Type B pancreatic cell (in vitro differentiated cells): ENCODE results near the gene RWDD4. TPM values are rescaled to one million over a fixed set of nuclear protein-coding genes. Genes with fewer than 3 reads are reported as not detected.

Experiments
- DNase-seq: peaks from one replicate; pipeline ENCODE4 v3.0.0; 2021; ENCODE audit warnings: mixed read lengths; ENCODE audit not compliant: unreplicated experiment; ENCODE audit errors: extremely low spot score
- H3K27ac Mint-ChIP-seq: 2 replicates; pipeline ENCODE4 v1.8.0; 2021; ENCODE audit warnings: mild to moderate bottlenecking, mixed read lengths
- H3K27me3 Mint-ChIP-seq: 2 replicates; pipeline ENCODE4 v1.8.0; 2021; ENCODE audit warnings: mixed read lengths
- H3K36me3 Mint-ChIP-seq: 2 replicates; pipeline ENCODE4 v1.8.0; 2021; ENCODE audit warnings: mixed read lengths
- H3K4me1 Mint-ChIP-seq: one replicate; pipeline ENCODE4 v1.8.0; 2021; ENCODE audit warnings: mixed read lengths; ENCODE audit not compliant: unreplicated experiment
- H3K4me3 Mint-ChIP-seq: 2 replicates; pipeline ENCODE4 v1.8.0; 2021; ENCODE audit warnings: mild to moderate bottlenecking, mixed read lengths
- H3K9me3 Mint-ChIP-seq: 2 replicates; pipeline ENCODE4 v1.8.0; 2021; ENCODE audit warnings: mixed read lengths
- total RNA-seq: library from RNA; stranded (reverse); gene quantifications from 2 replicates; pipeline ENCODE4 v1.2.1, GENCODE V29; 2021; ENCODE audit warnings: low replicate concordance
- TF ChIP-seq, protein P1 (sequence below): fragments of 200-600 bp; sonication (generic); conservative IDR thresholded peaks from 2 replicates; pipeline ENCODE4 v1.5.0; 2021; ENCODE audit warnings: antibody characterized with exemption, mild to moderate bottlenecking

Gene RWDD4
- total RNA-seq, 1 donor from 2014 or later: 20.5 TPM

DNA sequence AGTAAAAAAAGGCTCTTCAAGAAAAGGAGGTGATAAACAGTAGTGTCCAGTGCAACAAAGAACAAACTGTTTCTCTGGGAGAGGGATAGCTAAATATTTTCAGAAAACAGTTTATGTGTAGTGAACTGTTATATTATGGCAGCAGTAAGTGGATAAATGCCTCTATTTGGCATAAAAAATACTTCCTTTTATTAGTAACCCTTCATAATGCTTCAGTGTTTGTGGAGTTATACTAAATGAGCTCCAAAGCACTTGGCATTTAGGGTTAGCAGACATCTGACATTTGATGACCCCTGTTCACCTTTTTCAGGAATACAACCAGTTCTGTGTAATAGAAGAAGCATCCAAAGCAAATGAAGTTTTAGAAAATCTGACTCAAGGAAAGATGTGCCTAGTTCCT is 32.0 kb upstream of the RWDD4 start:
- H3K4me3 Mint-ChIP-seq: no peak overlapping the region
- H3K4me1 Mint-ChIP-seq: no peaks in the 10 kb centered on the region
- TF ChIP-seq, protein P1, sequence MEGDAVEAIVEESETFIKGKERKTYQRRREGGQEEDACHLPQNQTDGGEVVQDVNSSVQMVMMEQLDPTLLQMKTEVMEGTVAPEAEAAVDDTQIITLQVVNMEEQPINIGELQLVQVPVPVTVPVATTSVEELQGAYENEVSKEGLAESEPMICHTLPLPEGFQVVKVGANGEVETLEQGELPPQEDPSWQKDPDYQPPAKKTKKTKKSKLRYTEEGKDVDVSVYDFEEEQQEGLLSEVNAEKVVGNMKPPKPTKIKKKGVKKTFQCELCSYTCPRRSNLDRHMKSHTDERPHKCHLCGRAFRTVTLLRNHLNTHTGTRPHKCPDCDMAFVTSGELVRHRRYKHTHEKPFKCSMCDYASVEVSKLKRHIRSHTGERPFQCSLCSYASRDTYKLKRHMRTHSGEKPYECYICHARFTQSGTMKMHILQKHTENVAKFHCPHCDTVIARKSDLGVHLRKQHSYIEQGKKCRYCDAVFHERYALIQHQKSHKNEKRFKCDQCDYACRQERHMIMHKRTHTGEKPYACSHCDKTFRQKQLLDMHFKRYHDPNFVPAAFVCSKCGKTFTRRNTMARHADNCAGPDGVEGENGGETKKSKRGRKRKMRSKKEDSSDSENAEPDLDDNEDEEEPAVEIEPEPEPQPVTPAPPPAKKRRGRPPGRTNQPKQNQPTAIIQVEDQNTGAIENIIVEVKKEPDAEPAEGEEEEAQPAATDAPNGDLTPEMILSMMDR: no peak
- no peak overlapping the region for H3K27ac Mint-ChIP-seq
- H3K9me3 Mint-ChIP-seq: no peaks in the 10 kb centered on the region
- peaks cover 31% of the 10 kb centered on the region for H3K36me3 Mint-ChIP-seq
- H3K27me3 Mint-ChIP-seq: no peaks in the 10 kb centered on the region
- no peak for DNase-seq

DNA sequence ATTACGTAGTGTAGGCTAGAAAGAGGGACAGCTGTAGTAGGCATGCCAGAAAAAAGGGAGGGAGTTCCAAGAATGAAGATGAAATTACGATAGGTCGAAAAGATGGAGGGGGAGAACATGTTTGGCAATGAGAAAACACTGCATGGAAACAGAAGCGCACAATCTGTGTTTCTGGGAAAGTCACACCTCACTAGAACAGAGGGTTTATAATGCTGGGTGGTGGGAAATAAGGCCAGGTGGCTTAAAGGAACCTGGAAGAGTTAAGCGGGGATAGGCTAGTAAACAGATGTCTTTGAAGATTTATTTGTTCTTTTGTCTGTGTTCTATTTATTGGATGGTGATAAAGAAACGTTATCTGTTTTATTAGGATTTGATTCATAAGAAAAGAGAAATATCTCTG is 29.2 kb upstream of the RWDD4 start:
- no peaks in the 10 kb centered on the region for H3K4me1 Mint-ChIP-seq
- TF ChIP-seq, protein P1: no peak
- no peak for DNase-seq
- H3K27me3 Mint-ChIP-seq: no peaks in the 10 kb centered on the region
- peaks cover 23% of the 10 kb centered on the region for H3K36me3 Mint-ChIP-seq
- no peak overlapping the region for H3K27ac Mint-ChIP-seq
- H3K9me3 Mint-ChIP-seq: no peaks in the 10 kb centered on the region
- no peak overlapping the region for H3K4me3 Mint-ChIP-seq

DNA sequence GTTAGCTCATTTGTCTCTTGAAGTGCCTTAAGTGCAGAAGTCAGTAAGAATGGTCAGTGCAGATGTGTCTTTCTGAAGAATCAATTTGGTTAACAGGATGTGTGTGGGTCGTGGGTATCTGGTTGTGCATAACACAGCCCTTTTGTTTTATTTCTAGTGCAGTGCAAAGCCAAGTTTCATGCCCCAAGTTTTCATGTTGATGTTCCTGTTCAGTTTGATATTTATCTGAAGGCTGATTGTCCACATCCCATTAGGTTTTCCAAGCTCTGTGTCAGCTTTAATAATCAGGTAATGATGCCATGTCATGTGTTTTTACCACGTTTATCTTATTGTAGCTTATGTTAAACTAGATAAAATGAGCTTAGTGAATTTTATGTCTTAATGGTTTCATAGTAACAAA is 27.5 kb upstream of the RWDD4 start:
- Mint-ChIP-seq H3K9me3 (no peaks in the 10 kb centered on the region), H3K4me1 (no peaks in the 10 kb centered on the region), H3K27me3 (no peaks in the 10 kb centered on the region), H3K27ac (no peak overlapping the region), H3K4me3 (no peak overlapping the region), H3K36me3 (peaks cover 16% of the 10 kb centered on the region)
- TF ChIP-seq, protein P1: no peak
- DNase-seq: no peak

DNA sequence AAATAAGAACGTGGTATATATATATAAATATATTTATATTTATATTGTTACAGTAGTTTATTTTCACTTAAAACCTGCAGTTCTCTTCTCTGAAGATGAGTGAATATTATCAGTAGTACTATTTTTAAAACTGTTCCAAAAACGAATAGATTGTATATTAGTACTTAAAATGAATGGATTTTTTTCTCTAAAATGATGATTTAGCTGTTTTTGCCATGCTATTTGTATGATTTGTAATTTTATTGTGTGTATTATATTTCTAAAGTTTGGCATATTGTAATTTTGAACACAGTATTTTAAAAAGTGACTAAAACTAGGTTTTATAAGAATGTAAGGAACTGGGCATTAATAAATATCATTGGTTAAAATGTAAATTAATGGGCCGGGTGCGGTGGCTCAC is 22.1 kb upstream of the RWDD4 start:
- no peaks in the 10 kb centered on the region for H3K4me1 Mint-ChIP-seq
- H3K27ac Mint-ChIP-seq: no peak overlapping the region
- H3K27me3 Mint-ChIP-seq: no peaks in the 10 kb centered on the region
- peaks cover 9% of the 10 kb centered on the region for H3K36me3 Mint-ChIP-seq
- TF ChIP-seq, protein P1: no peak
- no peak overlapping the region for H3K4me3 Mint-ChIP-seq
- no peak for DNase-seq
- no peaks in the 10 kb centered on the region for H3K9me3 Mint-ChIP-seq

DNA sequence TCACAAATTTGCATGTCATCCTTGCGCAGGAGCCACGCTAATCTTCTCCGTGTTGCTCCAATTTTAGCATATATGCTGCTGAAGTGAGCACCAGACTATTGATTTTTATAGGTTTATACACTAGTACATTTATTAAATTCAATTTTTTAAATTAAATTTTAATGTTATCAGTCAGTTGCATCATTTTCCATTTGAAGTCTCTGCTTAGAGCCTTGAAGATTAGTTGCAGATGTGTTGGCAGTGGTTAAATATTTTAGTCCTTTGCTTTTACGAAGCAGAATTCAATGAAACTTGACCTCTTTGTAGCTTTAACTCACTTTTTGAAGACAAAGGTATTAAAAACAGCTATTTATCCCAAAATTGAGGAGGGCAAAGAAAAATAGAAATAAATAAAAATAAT is 16.6 kb upstream of the RWDD4 start:
- H3K27me3 Mint-ChIP-seq: no peaks in the 10 kb centered on the region
- peaks cover 14% of the 10 kb centered on the region for H3K36me3 Mint-ChIP-seq
- no peaks in the 10 kb centered on the region for H3K4me1 Mint-ChIP-seq
- no peaks in the 10 kb centered on the region for H3K9me3 Mint-ChIP-seq
- no peak overlapping the region for H3K4me3 Mint-ChIP-seq
- TF ChIP-seq, protein P1: no peak
- H3K27ac Mint-ChIP-seq: no peak overlapping the region
- DNase-seq: no peak

DNA sequence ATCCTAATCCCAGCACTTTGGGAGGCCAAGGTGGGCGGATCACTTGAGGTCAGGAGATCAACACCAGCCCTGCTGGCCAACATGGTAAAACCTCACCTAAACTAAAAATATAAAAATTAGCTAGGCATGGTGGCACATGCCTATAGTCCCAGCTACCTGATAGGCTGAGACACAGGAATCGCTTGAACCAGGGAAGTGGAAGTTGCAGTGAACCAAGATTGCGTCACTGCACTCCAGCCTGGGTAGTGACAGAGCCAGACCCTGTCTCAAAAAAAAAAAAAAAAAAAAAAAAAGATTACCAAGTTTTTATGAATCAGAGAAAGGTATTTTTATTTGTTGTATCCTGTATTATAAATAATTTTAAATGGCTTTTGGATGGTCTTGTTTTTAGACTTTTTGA is 15.2 kb upstream of the RWDD4 start:
- TF ChIP-seq, protein P1: no peak
- Mint-ChIP-seq H3K27ac (no peak overlapping the region), H3K9me3 (no peaks in the 10 kb centered on the region), H3K36me3 (peaks cover 15% of the 10 kb centered on the region), H3K27me3 (no peaks in the 10 kb centered on the region), H3K4me1 (no peaks in the 10 kb centered on the region), H3K4me3 (no peak overlapping the region)
- DNase-seq: no peak
